Smooth muscle cell (in vitro differentiated cells): ENCODE data around the gene SEL1L. TPM values are rescaled to one million over a fixed set of nuclear protein-coding genes. Genes with fewer than 3 reads are reported as not detected.
"Not testable (repeated sequence)": the region's sequence is repeated elsewhere in the genome, so short reads cannot be mapped to it uniquely, and the experiment has no call there.

ENCODE experiments used
- DNase-seq: peaks from one replicate; lab custom pipeline; 2025; ENCODE audit not compliant: unreplicated experiment; lab: John Stamatoyannopoulos, UW
- H2AFZ ChIP-seq: fragments of 200-600 bp; sonication (generic); 2 replicates; pipeline ENCODE4 v1.6.0; 2016; ENCODE audit warnings: antibody characterized with exemption, low read depth, mild to moderate bottlenecking
- H3F3A ChIP-seq: fragments of 200-600 bp; sonication (generic); 2 replicates; pipeline ENCODE4 v1.6.0; 2017; ENCODE audit warnings: antibody characterized with exemption, low read depth
- H3K27ac ChIP-seq: fragments of 200-600 bp; sonication (generic); 2 replicates; pipeline ENCODE4 v1.5.1; 2016; ENCODE audit warnings: low read depth, mild to moderate bottlenecking
- H3K27me3 ChIP-seq: fragments of 200-600 bp; sonication (generic); 2 replicates; pipeline ENCODE4 v1.6.1; 2016; ENCODE audit warnings: low read depth, mild to moderate bottlenecking
- H3K36me3 ChIP-seq: fragments of 200-600 bp; sonication (generic); 2 replicates; pipeline ENCODE4 v1.5.1; 2016; ENCODE audit warnings: low read depth
- H3K4me1 ChIP-seq: fragments of 200-600 bp; sonication (generic); 2 replicates; pipeline ENCODE4 v1.5.1; 2016; ENCODE audit warnings: low read depth
- H3K4me2 ChIP-seq: fragments of 200-600 bp; sonication (generic); 2 replicates; pipeline ENCODE4 v1.6.0; 2016; ENCODE audit warnings: mild to moderate bottlenecking
- H3K4me3 ChIP-seq: fragments of 200-600 bp; sonication (generic); 2 replicates; pipeline ENCODE4 v1.5.1; 2016; ENCODE audit warnings: mild to moderate bottlenecking
- H3K79me2 ChIP-seq: fragments of 200-600 bp; sonication (generic); 2 replicates; pipeline ENCODE4 v1.6.0; 2016; ENCODE audit warnings: low read depth, mild to moderate bottlenecking
- H3K9ac ChIP-seq: fragments of 200-600 bp; sonication (generic); 2 replicates; pipeline ENCODE4 v1.6.0; 2016; ENCODE audit warnings: low read depth
- H3K9me3 ChIP-seq: fragments of 200-600 bp; sonication (generic); replicated peaks from 2 replicates; pipeline ENCODE4 v1.5.1; 2016; ENCODE audit warnings: low read depth
- H4K20me1 ChIP-seq: fragments of 200-600 bp; sonication (generic); 2 replicates; pipeline ENCODE4 v1.6.0; 2016; ENCODE audit warnings: low read depth
- CTCF ChIP-seq: fragments of 200-600 bp; sonication (generic); IDR thresholded peaks from 2 replicates; pipeline ENCODE4 v1.5.1; 2017; ENCODE audit warnings: borderline replicate concordance, mild to moderate bottlenecking, antibody characterized with exemption; ENCODE audit not compliant: insufficient read depth, poor library complexity, severe bottlenecking
- whole genome bisulfite sequencing: methylation state at CpG from one replicate; pipeline ENCODE4 v1.1.7; 2016; ENCODE audit warnings: low lambda C conversion rate; 5-methylcytosine and 5-hydroxymethylcytosine counted together
- polyA plus RNA-seq: library from polyadenylated mRNA; unstranded; fragments of >200 nt; fragmentation: Nextera tagmentation; extraction: Ambion mirVana; gene quantifications from 2 replicates; pipeline ENCODE4 v1.2.1, GENCODE V29; 2016
- total RNA-seq: library from RNA; depleted of rRNA; stranded (reverse); fragments of >200 nt; gene quantifications from 2 replicates; pipeline ENCODE4 v1.2.3, GENCODE V29; 2014

The SEL1L gene
- total and polyA plus RNA-seq, 2 experiments from 2014 or later, result 36.8 to 78.8 TPM

GRCh38 chr14:81472096-81472800 is 61.4 kb downstream of the SEL1L start:
- H3K4me2 ChIP-seq, result no peak overlapping the region
- H3K4me3 ChIP-seq, result no peak overlapping the region
- no peaks in the 10 kb centered on the region for H4K20me1 ChIP-seq
- H2AFZ ChIP-seq, result no peak overlapping the region
- no peaks in the 10 kb centered on the region for H3F3A ChIP-seq
- H3K27me3 ChIP-seq, result no peaks in the 10 kb centered on the region
- no peaks in the 10 kb centered on the region for H3K79me2 ChIP-seq
- no peak overlapping the region for H3K27ac ChIP-seq
- no peak overlapping the region for H3K9ac ChIP-seq
- no peaks in the 10 kb centered on the region for H3K9me3 ChIP-seq
- no peaks in the 10 kb centered on the region for H3K4me1 ChIP-seq
- H3K36me3 ChIP-seq, result peaks cover 7% of the 10 kb centered on the region
- no peak for TF ChIP-seq CTCF
- 88% methylated on average over 3 of the region's 3 CpGs for WGBS
- no peak for DNase-seq

GRCh38 chr14:81471062-81471461 is 62.6 kb downstream of the SEL1L start:
- Histone ChIP-seq H3K27ac (no peak overlapping the region), H3K9ac (no peak overlapping the region), H3K4me3 (no peak overlapping the region), H3K27me3 (no peaks in the 10 kb centered on the region), H3K4me2 (no peak overlapping the region), H4K20me1 (no peaks in the 10 kb centered on the region), H3K4me1 (no peaks in the 10 kb centered on the region), H3K9me3 (no peaks in the 10 kb centered on the region), H2AFZ (no peak overlapping the region), H3K36me3 (peaks cover 7% of the 10 kb centered on the region), H3K79me2 (no peaks in the 10 kb centered on the region), H3F3A (no peaks in the 10 kb centered on the region)
- TF ChIP-seq CTCF, result no peak
- 84% methylated on average over 7 of the region's 7 CpGs for WGBS
- no peak for DNase-seq

GRCh38 chr14:81470557-81470826 is 63.2 kb downstream of the SEL1L start:
- not testable (repeated sequence) for H3K79me2 ChIP-seq, DNase-seq, H3K36me3 ChIP-seq, H3F3A ChIP-seq, H3K4me1 ChIP-seq, H3K27me3 ChIP-seq, H2AFZ ChIP-seq, H3K4me3 ChIP-seq, H3K9me3 ChIP-seq, H3K4me2 ChIP-seq, H3K9ac ChIP-seq, H4K20me1 ChIP-seq
- 92% methylated on average over 5 of the region's 5 CpGs for WGBS
- H3K27ac ChIP-seq, result peak overlapping the region; percentile 9

GRCh38 chr14:81466854-81467253 is 66.8 kb downstream of the SEL1L start:
- no peaks in the 10 kb centered on the region for H3K79me2 ChIP-seq
- H3K4me3 ChIP-seq, result no peak overlapping the region
- H3K9ac ChIP-seq, result no peak overlapping the region
- H3K36me3 ChIP-seq, result no peaks in the 10 kb centered on the region
- H3K4me1 ChIP-seq, result no peaks in the 10 kb centered on the region
- no peaks in the 10 kb centered on the region for H3F3A ChIP-seq
- H3K27ac ChIP-seq, result no peak overlapping the region
- H3K4me2 ChIP-seq, result no peak overlapping the region
- H3K27me3 ChIP-seq, result no peaks in the 10 kb centered on the region
- H3K9me3 ChIP-seq, result no peaks in the 10 kb centered on the region
- DNase-seq, result no peak
- no peak overlapping the region for H2AFZ ChIP-seq
- no peak for TF ChIP-seq CTCF
- no peaks in the 10 kb centered on the region for H4K20me1 ChIP-seq
- 93% methylated on average over 5 of the region's 5 CpGs for WGBS
